OCI-LY1 (cell line): ENCODE measurements around the gene CXCR6.

Source experiments
- CTCF ChIP-seq: fragments of 200-600 bp; sonication (generic), shearing (Covaris generic); IDR thresholded peaks from 2 replicates; pipeline ENCODE4 v1.5.1; 2017; ENCODE audit warnings: mild to moderate bottlenecking, antibody characterized with exemption, low read length, moderate library complexity, mixed read lengths
- EZH2 ChIP-seq: fragments of 200-600 bp; sonication (generic), shearing (Covaris generic); IDR thresholded peaks from 2 replicates; pipeline ENCODE4 v1.8.0; 2017; ENCODE audit warnings: borderline replicate concordance, mixed run types, mild to moderate bottlenecking, antibody characterized with exemption, low read length, moderate library complexity, mixed read lengths

- no peak for TF ChIP-seq CTCF
- TF ChIP-seq EZH2: no peak
Observed at GRCh38 chr3:45933591-45933990, 9.7 kb upstream of the CXCR6 start.
